Astrocyte of the hippocampus (primary cell): ENCODE data around the gene DYNC1H1.
A peak's percentile ranks its signal among the peaks of the same experiment; 100 is the strongest.

Experiments
- DNase-seq: peaks from one replicate; pipeline ENCODE4 v3.0.0; 2011; ENCODE audit warnings: low read depth, low spot score

DYNC1H1 gene

GRCh38 chr14:102088012-102088792 is 123.8 kb downstream of the DYNC1H1 start:
- no peak for DNase-seq

- no peak for DNase-seq
Measured at GRCh38 chr14:102089621-102090343, 125.4 kb downstream of the DYNC1H1 start.

- no peak for DNase-seq
Measured at GRCh38 chr14:102090713-102091112, 126.3 kb downstream of the DYNC1H1 start.

GRCh38 chr14:102092806-102093205 is 128.4 kb downstream of the DYNC1H1 start:
- no peak for DNase-seq

- peak; percentile 27 for DNase-seq
Measured at GRCh38 chr14:102094101-102094500, 129.7 kb downstream of the DYNC1H1 start.

- no peak for DNase-seq
Measured at GRCh38 chr14:102095231-102095870, 131.0 kb downstream of the DYNC1H1 start.

GRCh38 chr14:102095871-102096568 is 131.6 kb downstream of the DYNC1H1 start:
- peak; percentile 34 for DNase-seq

- peak; percentile 88 for DNase-seq
Measured at GRCh38 chr14:102096569-102097188, 132.3 kb downstream of the DYNC1H1 start.

GRCh38 chr14:102097441-102098135 is 133.2 kb downstream of the DYNC1H1 start:
- no peak for DNase-seq

- no peak for DNase-seq
Measured at GRCh38 chr14:102103062-102103695, 138.8 kb downstream of the DYNC1H1 start.

- DNase-seq: no peak
Measured at GRCh38 chr14:102105369-102105768, 141.0 kb downstream of the DYNC1H1 start.
